Sigmoid colon (tissue), 7 donors: ENCODE results near the gene CD274. TPM values are rescaled to one million over a fixed set of nuclear protein-coding genes. Genes with fewer than 3 reads are reported as not detected.
"Not testable (repeated sequence)": the region's sequence is repeated elsewhere in the genome, so short reads cannot be mapped to it uniquely, and the experiment has no call there.

ENCODE experiments used
- DNase-seq: peaks from one replicate; pipeline ENCODE4 v3.0.0-alpha.2; 2019
- H3K27ac ChIP-seq, 4 donors: fragments of 200-600 bp; sonication (generic); one replicate each; pipeline ENCODE4 v1.5.1; 2016 to 2019; ENCODE audit warnings: mild to moderate bottlenecking in 1 of 4
- H3K27me3 ChIP-seq, 3 donors: fragments of 200-600 bp; sonication (generic); one replicate each; pipeline ENCODE4 v1.5.1; 2019; ENCODE audit warnings: mild to moderate bottlenecking in 1 of 3
- H3K36me3 ChIP-seq, 4 donors: fragments of 200-600 bp; sonication (generic); one replicate each; pipeline ENCODE4 v1.5.1; 2016 to 2019
- H3K4me1 ChIP-seq, 4 donors: fragments of 200-600 bp; sonication (generic); one replicate each; pipeline ENCODE4 v1.5.1; 2017 to 2019
- H3K4me3 ChIP-seq, 4 donors: fragments of 200-600 bp; sonication (generic); one replicate each; pipeline ENCODE4 v1.5.1; 2017 to 2019; ENCODE audit warnings: mild to moderate bottlenecking in 2 of 4, moderate library complexity in 1 of 4
- H3K9me3 ChIP-seq, 4 donors: fragments of 200-600 bp in 3 of 4; sonication (generic) in 3 of 4; one replicate each; pipeline versions ENCODE4 v1.5.1 to v1.6.1; 2013 to 2019
- CTCF ChIP-seq, 4 experiments: fragments of 450-650 bp in 3 of 4; fragments of 200-600 bp in 1 of 4; IDR thresholded peaks; one replicate each; pipeline ENCODE4 v1.5.1; 2016 to 2019; ENCODE audit warnings: antibody characterized with exemption in 4 of 4, mild to moderate bottlenecking in 3 of 4, moderate library complexity in 2 of 4
- EP300 ChIP-seq, 4 donors: sonication (generic); formaldehyde crosslinking; IDR thresholded peaks; one replicate each; pipeline ENCODE4 v1.6.1; 2017; ENCODE audit warnings: antibody characterized with exemption in 4 of 4
- POLR2A ChIP-seq, 2 donors: fragments of 450-650 bp; IDR thresholded peaks; one replicate each; pipeline ENCODE4 v1.6.1; 2016; ENCODE audit warnings: antibody characterized with exemption in 2 of 2, mild to moderate bottlenecking in 2 of 2, moderate library complexity in 2 of 2
- POLR2AphosphoS5 ChIP-seq, 4 donors: sonication (generic); formaldehyde crosslinking; IDR thresholded peaks; one replicate each; pipeline ENCODE4 v1.6.1; 2017; ENCODE audit warnings: antibody characterized with exemption in 4 of 4
- WGBS, 2 donors: extraction: QIAGEN DNeasy Blood & Tissue Kit; methylation state at CpG; one replicate each; pipeline ENCODE4 v1.1.7; 2013; 5-methylcytosine and 5-hydroxymethylcytosine counted together
- intact Hi-C: fragments of 100-400 bp; cut with DNase I; formaldehyde crosslinking; loops from one replicate; pipeline ENCODE4 v1.15.1; 2023
- polyA plus RNA-seq, 3 donors: library from polyadenylated mRNA; stranded (reverse); fragments of 200-250 nt; gene quantifications; one replicate each; pipeline ENCODE4 v1.2.3, GENCODE V29; 2013
- total RNA-seq, 4 donors: library from RNA; depleted of rRNA; stranded (reverse); fragments of >200 nt; gene quantifications; one replicate each; pipeline ENCODE4 v1.1.0, GENCODE V29; 2016
- donor health status: healthy with polysubstance abuse.
- donor health status: Bipolar disorder and iron deficiency.
- donor health status: healthy.

The CD274 gene
- total and polyA plus RNA-seq, 7 donors = 0.68 to 8.9 (median 1.4) TPM

DNA sequence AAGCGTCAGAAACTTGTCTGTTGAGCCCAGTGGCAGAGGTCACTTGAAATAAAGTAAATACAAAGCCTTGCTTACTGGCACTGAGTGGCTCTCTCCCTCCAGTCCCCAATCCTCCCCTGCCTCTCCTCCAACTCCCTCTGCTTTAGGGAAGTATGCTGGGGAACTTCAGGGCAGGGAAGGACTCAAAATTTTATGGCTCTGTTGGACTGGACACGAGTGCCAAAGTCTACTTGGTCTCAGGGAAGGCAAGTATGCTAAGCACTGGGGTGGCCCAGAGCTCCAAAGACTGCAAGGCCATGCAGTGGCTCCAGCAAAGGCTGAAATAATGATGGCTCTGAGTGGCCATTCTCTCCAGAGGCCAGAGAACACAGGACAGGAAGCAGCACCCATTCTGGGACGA, 22.2 kb upstream of the CD274 start:
- H3K36me3 ChIP-seq = peaks cover 0 to 19% (median 4%) of the 10 kb centered on the region in 4 donors

DNA sequence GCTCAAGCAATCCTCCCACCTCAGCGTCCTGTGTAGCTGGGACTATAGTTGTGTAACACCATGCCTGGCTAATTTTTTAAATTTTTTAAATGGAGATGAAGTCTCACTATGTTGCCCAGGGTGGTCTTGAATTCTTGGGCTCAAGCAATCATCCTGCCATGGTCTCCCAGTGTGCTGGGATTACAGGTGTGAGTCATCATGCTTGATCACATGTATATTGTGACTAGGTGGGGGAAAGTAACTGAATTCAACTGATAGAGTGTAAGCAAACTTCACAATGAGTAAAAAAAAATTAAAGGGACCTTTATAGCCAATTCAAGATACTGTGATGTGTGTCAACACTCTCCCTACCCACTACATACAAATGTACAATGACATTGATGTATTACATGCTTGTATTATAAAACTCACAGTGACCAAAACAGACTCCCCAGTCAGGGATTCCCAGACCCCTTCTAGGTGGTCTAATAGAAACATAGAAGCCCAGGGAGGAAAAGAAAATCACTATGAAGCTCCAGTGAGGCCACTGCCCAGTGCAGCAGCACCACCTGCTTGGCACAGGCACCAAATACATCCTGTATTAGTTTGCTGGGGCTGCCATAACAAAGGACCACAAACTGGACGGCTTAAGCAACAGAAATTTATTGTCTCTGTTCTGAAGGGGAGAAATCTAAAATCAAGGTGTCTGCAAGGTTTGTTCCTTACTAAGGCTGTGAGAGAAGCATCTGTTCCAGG, 21.4 kb upstream of the CD274 start:
- TF ChIP-seq EP300 (IDR thresholded peaks at IDR 0.05) (no peak), POLR2A (IDR thresholded peaks at IDR 0.05) (no peak), CTCF (IDR thresholded peaks at IDR 0.05) (no peak), POLR2AphosphoS5 (IDR thresholded peaks at IDR 0.05) (no peak)
- peaks cover 0 to 19% (median 4%) of the 10 kb centered on the region in 4 donors for H3K36me3 ChIP-seq
- intact Hi-C loops = no loop called here
- 92 to 96% methylated on average over 2 of the region's 2 CpGs for WGBS, 2 donors
- H3K4me1 ChIP-seq = no peaks in the 10 kb centered on the region
- no peaks in the 10 kb centered on the region for H3K9me3 ChIP-seq
- no peak for DNase-seq
- no peaks in the 10 kb centered on the region for H3K27me3 ChIP-seq
- no peak overlapping the region for H3K27ac ChIP-seq
- H3K4me3 ChIP-seq = no peak overlapping the region

More for the DNA sequence above, 22.2 kb upstream of the CD274 start:
- Histone ChIP-seq H3K4me1 (no peaks in the 10 kb centered on the region), H3K27me3 (no peaks in the 10 kb centered on the region), H3K27ac (no peak overlapping the region), H3K9me3 (no peaks in the 10 kb centered on the region), H3K4me3 (no peak overlapping the region)
- no peak for DNase-seq
- intact Hi-C loops = no loop called here
- TF ChIP-seq CTCF (IDR thresholded peaks at IDR 0.05) = no peak
- no peak for TF ChIP-seq POLR2AphosphoS5 (IDR thresholded peaks at IDR 0.05)
- no peak for TF ChIP-seq POLR2A (IDR thresholded peaks at IDR 0.05)
- TF ChIP-seq EP300 (IDR thresholded peaks at IDR 0.05) = no peak
- WGBS, 2 donors = 53 to 78% methylated on average over 3 of the region's 3 CpGs

DNA sequence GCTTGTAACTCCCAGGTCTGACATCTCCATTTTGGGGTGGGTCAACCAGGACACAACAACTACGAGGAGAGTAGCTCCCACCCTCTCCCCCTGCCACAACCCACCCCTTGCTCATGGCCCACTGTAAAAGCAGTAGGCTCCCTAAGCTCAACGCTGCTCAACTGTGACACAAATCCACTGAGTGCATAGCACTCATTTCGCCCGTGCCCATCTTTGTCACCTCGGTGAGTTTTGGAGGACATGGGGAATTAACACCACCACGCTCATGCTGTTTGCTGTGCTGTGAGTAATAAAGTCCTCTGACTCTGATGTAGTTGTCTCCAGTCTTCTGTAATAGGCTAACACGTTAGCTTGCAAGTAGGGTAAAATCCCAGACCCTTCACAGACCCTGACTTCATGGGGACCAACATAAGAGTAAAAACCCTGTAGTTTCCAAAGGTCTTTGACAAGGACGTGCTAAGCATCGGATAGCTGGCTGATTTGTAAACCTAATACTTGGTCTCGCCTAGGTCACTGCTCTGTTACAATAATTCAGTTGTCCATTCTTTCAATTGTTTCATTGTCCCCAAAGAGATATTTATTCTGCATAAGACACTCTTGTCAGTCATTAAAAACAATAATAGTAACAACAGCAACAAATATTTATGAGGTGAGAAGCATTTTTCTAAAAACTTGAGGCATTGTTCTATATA, 20.3 kb upstream of the CD274 start:
- Histone ChIP-seq H3K9me3 (no peaks in the 10 kb centered on the region), H3K27me3 (no peaks in the 10 kb centered on the region), H3K4me3 (no peak overlapping the region), H3K4me1 (no peaks in the 10 kb centered on the region), H3K36me3 (peaks cover 0 to 23% (median 4%) of the 10 kb centered on the region in 4 donors), H3K27ac (no peak overlapping the region)
- no peak for TF ChIP-seq POLR2AphosphoS5 (IDR thresholded peaks at IDR 0.05)
- TF ChIP-seq CTCF (IDR thresholded peaks at IDR 0.05) = no peak
- TF ChIP-seq POLR2A (IDR thresholded peaks at IDR 0.05) = no peak
- TF ChIP-seq EP300 (IDR thresholded peaks at IDR 0.05) = no peak
- DNase-seq = no peak
- WGBS, 2 donors = 92 to 96% methylated on average over 10 of the region's 10 CpGs
- intact Hi-C loops = loop anchor here (10.0 kb wide), 4 partner anchors 635 to 1905 kb away; partner anchors contain the start of genes AK3, RCL1, RFX3 and UHRF2

- H3K9me3 ChIP-seq = no peaks in the 10 kb centered on the region
- H3K27me3 ChIP-seq = no peaks in the 10 kb centered on the region
- intact Hi-C loops = loop anchor here (10.0 kb wide), 4 partner anchors 636 to 1906 kb away; partner anchors contain the start of genes AK3, RCL1, RFX3 and UHRF2
- H3K36me3 ChIP-seq = peaks cover 0 to 32% (median 6%) of the 10 kb centered on the region in 4 donors
- no peak overlapping the region for H3K4me3 ChIP-seq
- no peak for DNase-seq
- no peak for TF ChIP-seq CTCF (IDR thresholded peaks at IDR 0.05)
- no peak for TF ChIP-seq POLR2A (IDR thresholded peaks at IDR 0.05)
- no peak for TF ChIP-seq EP300 (IDR thresholded peaks at IDR 0.05)
- TF ChIP-seq POLR2AphosphoS5 (IDR thresholded peaks at IDR 0.05) = no peak
- 38 to 81% methylated on average over 3 of the region's 3 CpGs for WGBS, 2 donors
- no peaks in the 10 kb centered on the region for H3K4me1 ChIP-seq
- H3K27ac ChIP-seq = no peak overlapping the region
Measured at GRCh38 chr9:5430912-5431311, 19.4 kb upstream of the CD274 start.

DNA sequence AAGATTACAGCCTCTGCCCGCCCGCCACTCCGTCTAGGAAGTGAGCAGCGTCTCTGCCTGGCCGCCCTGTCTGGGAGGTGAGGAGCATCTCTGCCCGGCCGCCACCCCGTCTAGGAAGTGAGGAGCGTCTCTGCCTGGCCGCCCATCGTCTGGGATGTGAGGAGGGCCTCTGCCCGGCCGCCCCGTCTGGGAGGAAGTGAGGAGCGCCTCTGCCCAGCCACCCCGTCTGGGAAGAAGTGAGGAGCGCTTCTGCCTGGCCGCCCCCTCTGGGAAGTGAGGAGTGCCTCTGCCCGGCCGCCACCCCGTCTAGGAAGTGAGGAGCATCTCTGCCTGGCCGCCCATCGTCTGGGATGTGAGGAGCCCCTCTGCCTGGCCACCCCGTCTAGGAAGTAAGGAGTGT, 17.5 kb upstream of the CD274 start:
- not testable (repeated sequence) for H3K4me1 ChIP-seq, H3K27ac ChIP-seq, H3K4me3 ChIP-seq, H3K27me3 ChIP-seq, DNase-seq, H3K9me3 ChIP-seq
- H3K36me3 ChIP-seq = peaks cover 0 to 32% (median 7%) of the 10 kb centered on the region in 4 donors
- WGBS, 2 donors = 97 to 98% methylated on average over 24 of the region's 24 CpGs
- intact Hi-C loops = loop anchor here (10.0 kb wide), 4 partner anchors 638 to 1908 kb away; partner anchors contain the start of genes AK3, RCL1, RFX3 and UHRF2

DNA sequence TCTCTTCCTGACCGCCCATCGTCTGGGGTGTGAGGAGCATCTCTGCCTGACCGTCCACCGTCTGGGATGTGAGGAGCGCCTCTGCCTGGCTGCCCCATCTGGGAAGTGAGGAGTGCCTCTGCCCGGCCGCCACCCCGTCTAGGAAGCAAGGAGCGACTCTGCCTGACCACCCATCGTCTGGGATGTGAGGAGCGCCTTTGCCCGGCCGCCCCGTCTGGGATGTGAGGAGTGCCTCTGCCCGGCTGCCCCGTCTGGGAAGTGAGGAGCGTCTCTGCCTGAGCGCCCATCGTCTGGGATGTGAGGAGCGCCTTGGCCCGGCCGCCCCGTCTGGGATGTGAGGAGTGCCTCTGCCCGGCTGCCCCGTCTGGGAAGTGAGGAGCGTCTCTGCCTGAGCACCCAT, 17.0 kb upstream of the CD274 start:
- H3K27me3 ChIP-seq, H3K27ac ChIP-seq, DNase-seq, H3K9me3 ChIP-seq, H3K4me3 ChIP-seq: not testable (repeated sequence)
- intact Hi-C loops = loop anchor here (10.0 kb wide), 4 partner anchors 639 to 1909 kb away; partner anchors contain the start of genes AK3, RCL1, RFX3 and UHRF2
- Histone ChIP-seq H3K36me3 (peaks cover 0 to 32% (median 7%) of the 10 kb centered on the region in 4 donors), H3K4me1 (peaks cover 0 to 13% (median 11%) of the 10 kb centered on the region in 4 donors)
- WGBS, 2 donors = 91 to 96% methylated on average over 26 of the region's 26 CpGs
